SW 1271 (cell line): ENCODE measurements around the gene GPR157.
"Not testable (repeated sequence)": the region's sequence is repeated elsewhere in the genome, so short reads cannot be mapped to it uniquely, and the experiment has no call there.

Experiments used
- DNase-seq, 2 experiments: peaks; one replicate each; lab custom pipeline; 2025; lab: John Stamatoyannopoulos, UW

Gene GPR157

DNA sequence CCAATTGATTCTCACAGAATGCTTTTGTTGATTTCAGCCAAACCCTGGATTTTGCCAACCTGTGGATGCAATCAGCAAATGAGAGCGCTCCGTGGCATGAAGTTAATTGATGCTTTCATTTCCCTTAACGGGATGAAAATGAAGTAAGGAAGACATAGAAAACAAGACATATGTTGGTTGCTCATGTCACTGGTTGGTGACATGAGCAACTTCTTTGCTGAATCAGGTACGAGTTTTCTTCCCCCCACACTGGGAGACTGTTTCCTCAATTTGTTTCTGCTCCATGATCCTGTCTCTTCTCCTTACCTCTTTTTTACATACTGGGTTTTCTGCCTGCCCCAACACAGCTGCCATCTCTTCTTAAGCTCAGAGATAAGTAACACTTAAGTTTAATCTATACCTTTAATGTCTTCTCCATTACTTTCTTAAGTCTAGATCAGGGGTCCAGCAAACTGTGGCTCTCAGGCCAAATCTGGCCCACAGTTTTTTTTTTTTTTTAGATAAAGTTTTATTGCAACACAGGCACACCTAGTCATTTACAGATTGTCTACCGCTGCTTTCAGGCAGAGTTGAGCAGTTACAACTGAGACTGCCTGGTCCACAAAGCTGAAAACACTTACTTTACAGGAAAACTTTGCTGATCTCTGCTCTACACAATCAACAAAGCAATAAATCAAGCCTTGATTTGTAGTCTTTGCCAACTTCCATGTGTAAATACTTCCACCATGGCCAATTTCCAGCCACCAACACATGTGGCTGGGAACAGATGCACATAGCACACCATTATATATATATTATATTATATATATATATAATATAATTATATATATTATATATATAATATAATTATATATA is 13.3 kb downstream of the GPR157 start:
- DNase-seq: no peak

DNA sequence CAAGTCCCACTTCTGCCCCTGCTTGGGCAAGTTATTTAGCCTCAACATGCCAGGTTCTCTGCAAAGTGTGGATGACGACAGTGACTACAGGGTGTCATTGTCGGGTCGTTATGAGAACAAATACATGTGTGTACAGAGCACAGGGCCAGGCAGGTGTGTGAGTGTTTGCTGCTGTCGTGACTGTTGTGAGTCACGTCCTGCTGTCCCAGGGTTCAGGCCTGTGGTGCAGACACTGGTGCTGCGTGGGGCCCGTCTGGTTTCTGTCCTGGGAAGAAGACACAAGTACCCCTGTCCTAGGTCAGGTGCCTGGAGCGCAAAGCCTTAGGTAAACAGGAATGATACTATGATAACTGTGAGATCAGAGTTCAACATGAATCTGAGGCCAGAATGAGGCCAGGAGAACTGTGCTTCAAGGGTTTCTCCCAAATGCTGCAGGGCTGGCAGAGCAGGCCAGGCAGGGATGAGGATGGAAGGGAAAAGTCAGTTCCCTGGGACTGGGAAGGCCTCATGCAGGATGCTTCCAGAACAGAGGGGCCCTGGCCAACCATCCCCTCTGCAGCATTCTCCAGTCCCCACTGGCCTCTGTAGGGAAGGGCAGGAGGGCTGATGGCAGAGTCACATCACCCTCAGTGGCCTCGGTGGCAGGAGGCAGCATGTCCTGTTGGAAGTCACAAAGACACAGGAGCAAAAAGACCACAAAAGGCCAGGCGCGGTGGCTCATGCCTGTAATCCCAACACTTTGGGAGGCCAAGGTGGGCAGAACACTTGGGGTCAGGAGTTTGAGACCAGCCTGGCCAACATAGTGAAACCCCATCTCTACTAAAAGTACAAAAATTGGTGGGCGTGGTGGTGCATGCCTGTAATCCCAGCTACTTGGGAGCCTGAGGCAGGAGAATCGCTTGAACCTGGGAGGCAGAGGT is 15.7 kb downstream of the GPR157 start:
- DNase-seq: no peak

DNA sequence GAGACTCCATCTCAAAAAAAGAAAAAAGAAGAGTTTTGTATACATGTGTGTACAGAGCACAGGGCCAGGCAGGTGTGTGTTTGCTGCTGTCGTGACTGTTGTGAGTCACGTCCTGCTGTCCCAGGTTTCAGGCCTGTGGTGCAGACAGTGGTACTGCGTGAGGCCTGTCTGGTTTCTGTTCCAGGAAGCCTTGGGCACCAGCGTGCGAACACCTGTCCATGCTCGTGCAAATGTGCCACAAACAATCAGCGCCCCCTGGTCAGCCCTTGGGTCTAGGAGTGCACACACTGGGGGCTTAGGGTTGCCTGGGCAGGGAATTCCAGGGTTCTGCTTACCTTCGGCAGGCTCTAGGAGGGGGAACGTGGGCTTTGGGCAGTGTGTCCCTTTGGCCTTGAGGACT is 16.9 kb downstream of the GPR157 start:
- no peak for DNase-seq

GRCh38 chr1:9111357-9111691 is 17.6 kb downstream of the GPR157 start:
- DNase-seq: no peak

- DNase-seq: peak in 1 of 2 experiments; percentile 36
These were observed 18.1 kb downstream of the GPR157 start for GRCh38 chr1:9110669-9111356.

DNA sequence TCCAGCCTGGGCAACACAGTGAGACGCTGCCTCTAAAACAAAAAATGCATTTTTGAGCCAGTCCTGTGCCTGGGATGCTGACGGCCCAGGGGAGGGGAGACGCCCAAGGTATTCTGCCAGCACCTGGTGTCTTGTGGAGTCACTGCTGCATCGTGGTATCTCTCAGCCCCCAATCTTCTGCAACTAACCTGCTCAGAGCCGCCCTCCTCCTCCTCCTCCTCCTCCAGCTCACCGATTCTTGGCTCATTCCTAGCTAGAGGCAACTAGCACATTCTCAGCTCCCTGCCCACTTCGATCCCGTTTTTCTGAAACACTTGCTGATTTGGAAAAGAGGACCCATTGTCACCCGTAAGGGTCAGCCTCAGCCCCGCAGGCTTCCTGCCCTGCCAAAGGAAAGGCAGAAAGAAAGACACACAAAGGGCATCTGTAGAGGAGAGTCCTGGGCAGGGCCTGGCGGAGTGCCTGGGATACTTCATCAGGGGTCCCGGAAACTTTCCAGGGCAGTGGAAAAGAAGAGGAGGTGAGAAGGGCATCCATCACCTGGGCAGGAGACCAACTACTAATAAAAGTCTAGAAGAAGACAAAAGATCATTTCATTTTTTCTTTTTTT is 20.7 kb downstream of the GPR157 start:
- DNase-seq: no peak

DNA sequence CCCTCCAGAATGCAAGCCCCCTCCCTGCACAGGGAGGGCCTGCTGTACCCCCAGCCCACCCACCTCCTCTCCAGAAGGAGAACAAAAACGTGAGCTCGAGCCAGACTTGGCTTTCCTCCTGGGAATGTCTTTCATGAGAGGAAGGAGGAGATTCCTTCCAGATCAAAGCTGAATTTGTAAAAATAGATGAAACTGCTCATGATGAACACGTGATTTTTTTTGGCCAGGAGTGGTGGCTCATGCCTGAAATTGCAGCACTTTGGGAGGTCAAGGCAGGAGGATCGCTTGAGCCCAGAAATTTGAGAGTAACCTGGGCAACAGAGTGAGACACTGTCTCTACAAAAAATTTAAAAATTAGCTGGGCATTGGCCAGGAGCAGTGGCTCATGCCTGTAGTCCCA is 21.8 kb downstream of the GPR157 start:
- DNase-seq: no peak

- no peak for DNase-seq
These were observed 22.6 kb downstream of the GPR157 start for GRCh38 chr1:9106286-9106685.

DNA sequence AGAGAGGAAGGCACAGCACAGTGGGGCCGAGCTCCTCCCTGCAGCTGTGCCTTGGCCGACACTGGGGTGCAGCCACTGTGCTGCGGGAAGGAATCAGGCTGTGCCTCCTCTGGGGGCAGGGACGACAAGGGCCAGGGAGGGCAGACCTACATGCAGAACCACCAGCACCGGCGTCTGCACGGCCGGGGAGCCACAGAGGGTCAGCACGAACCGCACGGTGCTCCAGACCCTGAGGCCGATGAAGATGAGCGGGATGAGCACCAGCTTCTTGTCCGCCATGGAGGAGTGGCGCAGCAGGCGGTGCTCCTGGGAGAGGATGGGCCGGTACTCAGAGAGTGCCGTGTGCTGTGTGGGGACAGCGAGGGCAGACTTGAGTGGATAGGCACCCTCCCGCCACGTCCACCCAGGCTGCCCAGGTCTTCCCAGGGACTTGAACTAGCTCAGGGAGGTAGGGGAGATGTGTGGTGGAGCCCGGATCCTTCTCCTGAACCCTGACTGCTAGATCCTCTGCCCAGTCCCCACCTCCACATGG is 23.5 kb downstream of the GPR157 start:
- no peak for DNase-seq

GRCh38 chr1:9101510-9102146 is 27.3 kb downstream of the GPR157 start:
- DNase-seq: peak in 1 of 2 experiments; percentile 44

GRCh38 chr1:9100471-9101043 is 28.3 kb downstream of the GPR157 start:
- no peak for DNase-seq

DNA sequence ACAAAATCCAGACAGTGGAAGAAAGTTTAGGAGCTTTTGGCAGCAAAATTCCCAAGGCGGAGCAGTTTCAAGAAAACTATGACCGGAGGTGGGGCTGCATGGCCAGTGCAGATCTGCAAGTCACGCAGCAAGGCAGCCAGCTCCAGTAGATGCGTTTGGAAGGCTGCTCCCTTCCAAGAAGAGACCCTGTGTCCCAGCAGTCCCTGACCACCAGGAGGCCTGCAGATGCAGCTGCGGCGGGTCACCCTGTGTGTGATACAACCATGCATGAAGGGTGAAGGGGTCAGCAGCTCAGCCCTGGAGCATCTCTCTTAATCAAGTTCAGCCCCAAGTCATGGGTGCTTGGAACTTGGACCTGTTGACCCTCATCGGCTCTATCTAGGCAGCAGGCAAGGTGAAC is 29.3 kb downstream of the GPR157 start:
- DNase-seq: no peak

DNA sequence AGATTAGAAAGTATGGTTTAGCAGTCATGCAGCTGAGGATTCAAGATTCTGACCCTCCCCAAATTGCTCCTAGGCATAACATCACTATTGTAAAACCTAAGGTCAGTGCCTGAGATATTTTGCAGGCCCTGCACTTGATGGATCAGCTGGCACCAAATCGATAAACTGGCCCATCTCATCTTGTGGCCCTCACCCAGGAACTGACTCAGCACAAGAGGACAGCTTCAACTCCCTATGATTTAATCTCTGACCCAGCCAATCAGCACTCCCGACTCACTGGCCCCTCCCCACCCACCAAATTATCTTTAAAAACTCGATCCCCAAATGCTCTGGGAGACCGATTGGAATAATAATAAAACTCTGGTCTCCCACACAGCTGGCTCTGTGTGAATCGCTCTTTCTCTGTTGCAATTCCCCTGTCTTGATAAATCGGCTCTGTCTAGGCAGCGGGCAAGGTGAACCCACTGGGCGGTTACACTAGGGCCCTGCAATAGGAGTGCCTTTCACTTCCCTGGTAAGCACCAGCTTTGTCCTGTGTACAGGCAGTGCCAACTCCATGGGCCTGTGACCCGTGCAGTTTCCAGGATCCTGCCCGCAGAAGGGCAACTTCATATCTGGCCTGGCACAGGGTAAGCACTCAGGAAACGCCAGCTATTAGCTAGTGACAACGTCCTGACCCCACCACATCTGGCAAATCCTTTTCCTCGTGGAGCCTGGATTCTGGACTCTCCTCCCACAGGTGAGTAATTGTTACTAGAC is 30.8 kb downstream of the GPR157 start:
- no peak for DNase-seq

DNA sequence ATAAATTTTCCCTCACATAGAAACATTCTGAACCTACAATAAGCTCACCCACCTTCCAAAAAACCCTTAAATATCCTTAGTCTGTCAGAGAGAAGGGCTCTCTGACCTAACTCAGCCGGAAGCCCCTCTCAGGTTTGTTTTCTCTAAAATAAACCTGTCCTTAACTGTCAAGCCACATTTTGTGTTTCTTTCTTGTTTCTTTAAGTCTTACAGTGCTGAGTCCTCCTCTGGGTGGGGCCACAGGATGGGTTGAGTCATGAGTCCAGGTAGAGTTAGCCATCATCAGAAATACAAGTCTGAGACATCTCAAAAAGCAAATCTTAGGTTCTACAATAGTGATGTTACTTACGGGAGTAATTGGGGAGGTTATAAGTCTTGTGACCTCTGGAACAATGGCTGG is 33.1 kb downstream of the GPR157 start:
- no peak for DNase-seq

DNA sequence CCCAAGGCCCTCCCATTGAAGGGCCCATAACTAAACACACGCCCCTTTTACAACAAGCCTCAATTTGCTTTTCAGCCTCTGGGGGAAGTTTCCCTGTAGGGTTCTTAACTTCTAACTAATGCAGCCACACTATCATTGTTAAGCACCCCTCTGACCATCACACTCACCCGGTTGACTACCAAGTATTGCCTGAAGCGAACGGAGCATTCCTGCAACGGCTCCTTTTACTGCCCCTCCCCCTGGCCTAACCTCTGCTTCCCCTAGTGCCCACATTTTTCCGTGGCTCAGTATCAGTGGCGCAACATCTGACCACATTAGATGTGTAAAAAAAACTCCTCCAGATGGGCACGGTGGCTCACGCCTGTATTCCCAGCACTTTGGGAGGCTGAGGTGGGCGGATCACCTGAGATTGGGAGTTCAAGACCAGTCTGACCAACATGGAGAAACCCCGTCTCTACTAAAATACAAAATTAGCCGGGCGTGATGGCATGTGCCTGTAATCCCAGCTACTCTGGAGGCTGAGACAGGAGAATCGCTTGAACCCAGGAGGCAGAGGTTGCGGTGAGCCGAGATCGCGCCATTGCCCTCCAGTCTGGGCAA is 34.8 kb downstream of the GPR157 start:
- DNase-seq: not testable (repeated sequence)

DNA sequence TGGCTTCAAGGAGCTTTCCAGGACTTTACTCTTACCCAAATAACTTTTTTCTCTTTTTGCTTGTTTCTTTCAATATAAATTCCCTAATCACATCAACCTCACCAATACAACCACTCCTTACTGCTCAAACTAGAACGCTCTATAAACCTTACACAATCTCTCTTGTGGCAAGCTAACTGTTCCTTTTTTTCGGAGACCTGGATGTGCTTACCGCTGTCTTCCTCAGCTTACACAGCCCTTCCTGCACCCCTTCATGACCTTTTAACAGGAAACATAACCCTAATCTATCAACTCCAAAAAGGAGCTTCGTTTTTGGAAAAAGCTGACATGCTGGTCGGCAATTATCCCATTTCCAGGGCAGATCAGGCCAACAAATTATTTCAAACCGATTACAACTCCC is 35.3 kb downstream of the GPR157 start:
- no peak for DNase-seq

DNA sequence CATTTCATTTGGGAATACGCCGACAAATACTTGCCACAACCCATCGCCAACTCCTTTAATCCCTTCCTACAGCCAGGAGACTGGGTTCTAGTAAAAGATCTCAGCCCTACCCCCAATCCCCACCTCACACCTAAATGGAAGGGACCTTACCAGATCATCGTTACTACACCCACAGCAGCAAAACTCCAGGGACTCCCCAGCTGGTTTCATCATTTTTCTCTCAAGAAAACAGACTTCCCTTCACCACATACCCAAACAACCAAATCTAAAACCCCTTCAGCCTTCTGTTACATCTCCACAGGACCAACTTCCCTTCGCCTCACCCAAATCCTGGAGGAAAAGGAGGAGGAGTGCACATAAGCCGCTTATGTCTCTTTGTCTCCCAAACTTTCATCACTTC is 35.8 kb downstream of the GPR157 start:
- DNase-seq: no peak

- DNase-seq: no peak
These were observed 40.1 kb downstream of the GPR157 start for GRCh38 chr1:9088807-9089206.

DNA sequence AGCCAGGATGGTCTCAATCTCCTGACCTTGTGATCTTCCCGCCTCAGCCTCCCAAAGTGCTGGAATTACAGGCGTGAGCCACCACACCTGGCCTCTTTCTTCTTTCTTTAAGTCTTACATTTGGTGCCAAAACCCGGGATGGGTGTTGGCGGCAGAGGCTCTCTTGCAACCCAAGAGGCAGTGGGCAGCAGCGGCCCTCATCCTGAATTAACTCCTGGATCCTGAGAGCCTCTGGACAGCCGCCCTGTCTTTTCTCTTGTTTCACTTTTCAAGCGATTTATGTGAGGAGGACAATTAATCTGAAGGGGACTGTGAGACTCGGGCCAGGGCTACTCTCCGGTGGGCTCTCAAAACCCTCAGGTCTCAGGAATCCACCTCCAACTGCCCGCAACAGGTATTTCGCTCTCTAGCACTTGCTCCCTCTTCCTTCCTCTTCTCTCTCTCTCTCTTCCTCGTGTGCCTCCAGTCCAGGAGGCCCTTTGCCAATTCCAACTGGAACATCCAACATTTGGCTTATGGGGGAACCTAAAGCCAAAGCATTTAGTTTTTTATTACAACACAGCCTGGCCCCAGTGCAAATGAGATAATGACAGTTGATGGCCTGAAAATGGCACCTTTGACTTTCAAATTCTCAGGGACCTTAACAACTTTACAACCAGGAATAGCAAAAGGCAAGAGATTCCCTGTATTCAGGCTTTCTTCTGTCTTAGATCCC is 41.3 kb downstream of the GPR157 start:
- no peak for DNase-seq
